ENCODE data around the gene MAP3K20. TPM values are rescaled to one million over a fixed set of nuclear protein-coding genes. Genes with fewer than 3 reads are reported as not detected.

MAP3K20 gene
- polyA plus RNA-seq, 1 experiment: 74.6 TPM

DNA sequence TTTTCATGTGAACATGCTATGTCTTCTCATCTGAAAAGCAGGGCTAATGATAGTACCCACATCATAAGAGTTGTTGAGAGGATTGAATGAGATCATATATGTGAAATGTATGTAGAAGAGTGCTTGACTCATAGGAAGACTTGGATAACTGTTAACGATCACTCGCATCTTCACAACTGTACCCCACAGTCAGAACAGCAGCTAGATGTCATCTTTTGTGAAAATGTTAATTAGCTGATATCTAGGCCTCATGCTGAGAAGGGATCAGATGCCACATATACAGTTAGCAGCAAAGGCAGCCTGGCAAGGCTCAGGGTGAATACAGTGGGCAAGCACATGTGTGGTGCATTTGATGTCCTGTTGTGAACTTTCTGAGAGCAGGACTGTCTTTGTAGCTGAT lies 24.2 kb downstream of the MAP3K20 start:
- DNase-seq (ENCODE audit: low read depth, low spot score): no peak

GRCh38 chr2:173101687-173102086 lies 26.0 kb downstream of the MAP3K20 start:
- no peak for DNase-seq (ENCODE audit: low read depth, low spot score)
- TF ChIP-seq CTCF (IDR thresholded peaks at IDR 0.05; ENCODE audit: low read depth, low read length): no peak
- POLR2A ChIA-PET: no interaction called here
- Histone ChIP-seq H3K9me3 (ENCODE audit: control insufficient read depth, insufficient read depth, low read length) (no peaks in the 10 kb centered on the region), H3K27me3 (ENCODE audit: control insufficient read depth, insufficient read depth, low read length) (no peaks in the 10 kb centered on the region), H3K4me3 (ENCODE audit: low read depth, low read length) (no peak overlapping the region), H3K27ac (ENCODE audit: low read depth, low read length) (no peak overlapping the region)
- CTCF ChIA-PET: interaction anchor here (1.2 to 1.5 kb wide), 2 partner anchors 11 to 109 kb away, joined by 4 to 5 read pairs; no protein-coding TSS in a partner anchor

More for the DNA sequence above, 24.2 kb downstream of the MAP3K20 start:
- no peaks in the 10 kb centered on the region for H3K9me3 ChIP-seq (ENCODE audit: control insufficient read depth, insufficient read depth, low read length)
- POLR2A ChIA-PET: no interaction called here
- H3K4me3 ChIP-seq (ENCODE audit: low read depth, low read length): no peak overlapping the region
- TF ChIP-seq CTCF (IDR thresholded peaks at IDR 0.05; ENCODE audit: low read depth, low read length): no peak
- CTCF ChIA-PET: no interaction called here
- H3K27me3 ChIP-seq (ENCODE audit: control insufficient read depth, insufficient read depth, low read length): no peaks in the 10 kb centered on the region
- no peak overlapping the region for H3K27ac ChIP-seq (ENCODE audit: low read depth, low read length)

- no peak for DNase-seq (ENCODE audit: low read depth, low spot score)
- ChIA-PET CTCF (no interaction called here), POLR2A (no interaction called here)
- H3K9me3 ChIP-seq (ENCODE audit: control insufficient read depth, insufficient read depth, low read length): no peaks in the 10 kb centered on the region
- no peaks in the 10 kb centered on the region for H3K27me3 ChIP-seq (ENCODE audit: control insufficient read depth, insufficient read depth, low read length)
- H3K4me3 ChIP-seq (ENCODE audit: low read depth, low read length): no peak overlapping the region
- no peak overlapping the region for H3K27ac ChIP-seq (ENCODE audit: low read depth, low read length)
- TF ChIP-seq CTCF (IDR thresholded peaks at IDR 0.05; ENCODE audit: low read depth, low read length): no peak
Measured at GRCh38 chr2:173104156-173104555, 28.5 kb downstream of the MAP3K20 start.

- ChIA-PET POLR2A (interaction anchor here (0.7 kb wide), 1 partner anchor 27 kb away, joined by 4 read pairs; no protein-coding TSS in a partner anchor), CTCF (interaction anchor here (1.1 kb wide), 1 partner anchor 80 kb away, joined by 3 read pairs; no protein-coding TSS in a partner anchor)
- no peak for DNase-seq (ENCODE audit: low read depth, low spot score)
- Histone ChIP-seq H3K27me3 (ENCODE audit: control insufficient read depth, insufficient read depth, low read length) (no peaks in the 10 kb centered on the region), H3K27ac (ENCODE audit: low read depth, low read length) (no peak overlapping the region), H3K4me3 (ENCODE audit: low read depth, low read length) (no peak overlapping the region), H3K9me3 (ENCODE audit: control insufficient read depth, insufficient read depth, low read length) (no peaks in the 10 kb centered on the region)
- TF ChIP-seq CTCF (IDR thresholded peaks at IDR 0.05; ENCODE audit: low read depth, low read length): no peak
Measured at GRCh38 chr2:173106959-173107628, 31.4 kb downstream of the MAP3K20 start.

DNA sequence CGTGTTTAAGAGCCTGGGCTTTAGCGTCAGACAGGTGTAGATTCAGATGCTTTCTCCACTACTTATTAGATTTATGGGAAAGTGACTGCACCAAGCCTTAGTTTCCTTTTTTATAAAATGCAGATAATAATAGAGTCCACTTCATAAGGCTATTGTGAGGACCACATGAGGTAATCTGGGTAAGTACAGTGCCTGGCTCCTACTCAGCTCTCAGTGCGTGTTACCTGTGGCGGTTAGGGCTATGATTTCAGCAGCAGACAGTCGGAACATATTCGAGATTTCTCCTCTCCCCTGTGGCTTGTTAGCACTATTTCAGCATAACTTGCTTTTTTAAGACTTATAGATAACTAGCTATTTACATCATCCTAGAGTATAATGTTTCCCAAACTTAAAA lies 32.0 kb downstream of the MAP3K20 start:
- DNase-seq (ENCODE audit: low read depth, low spot score): no peak
- Histone ChIP-seq H3K27me3 (ENCODE audit: control insufficient read depth, insufficient read depth, low read length) (no peaks in the 10 kb centered on the region), H3K4me3 (ENCODE audit: low read depth, low read length) (no peak overlapping the region), H3K27ac (ENCODE audit: low read depth, low read length) (no peak overlapping the region), H3K9me3 (ENCODE audit: control insufficient read depth, insufficient read depth, low read length) (no peaks in the 10 kb centered on the region)
- ChIA-PET CTCF (interaction anchor here (1.1 kb wide), 1 partner anchor 81 kb away, joined by 3 read pairs; no protein-coding TSS in a partner anchor), POLR2A (interaction anchor here (0.7 kb wide), 1 partner anchor 28 kb away, joined by 4 read pairs; no protein-coding TSS in a partner anchor)
- TF ChIP-seq CTCF (IDR thresholded peaks at IDR 0.05; ENCODE audit: low read depth, low read length): no peak

Data from AG04450 (cell line).